ENCODE measurements around the gene PIP5KL1.

The PIP5KL1 gene

GRCh38 chr9:127931092-127931881 is 710 bp upstream of the PIP5KL1 start:
- DNase-seq = no peak

GRCh38 chr9:127929625-127929979 is 975 bp downstream of the PIP5KL1 start:
- DNase-seq = no peak

GRCh38 chr9:127928676-127929624 is 1.6 kb downstream of the PIP5KL1 start:
- no peak for DNase-seq

- no peak for DNase-seq
These were observed 2.4 kb downstream of the PIP5KL1 start for GRCh38 chr9:127927988-127928675.

GRCh38 chr9:127927201-127927987 is 3.2 kb downstream of the PIP5KL1 start:
- DNase-seq = peak; percentile 73

- no peak for DNase-seq
These were observed 3.7 kb downstream of the PIP5KL1 start for GRCh38 chr9:127926906-127927200.

GRCh38 chr9:127925959-127926905 is 4.3 kb downstream of the PIP5KL1 start:
- DNase-seq = no peak

GRCh38 chr9:127924736-127925444 is 5.7 kb downstream of the PIP5KL1 start:
- no peak for DNase-seq

- DNase-seq = no peak
These were observed 6.8 kb downstream of the PIP5KL1 start for GRCh38 chr9:127923771-127924170.

- DNase-seq = no peak
These were observed 7.5 kb downstream of the PIP5KL1 start for GRCh38 chr9:127923046-127923445.

GRCh38 chr9:127921557-127922120 is 8.9 kb downstream of the PIP5KL1 start:
- DNase-seq = peak; percentile 74

GRCh38 chr9:127920794-127921193 is 9.8 kb downstream of the PIP5KL1 start:
- no peak for DNase-seq

GRCh38 chr9:127919253-127919815 is 11.2 kb downstream of the PIP5KL1 start:
- no peak for DNase-seq

GRCh38 chr9:127918183-127919107 is 12.1 kb downstream of the PIP5KL1 start:
- no peak for DNase-seq

GRCh38 chr9:127917603-127918002 is 13.0 kb downstream of the PIP5KL1 start:
- DNase-seq = no peak

GRCh38 chr9:127916720-127917581 is 13.6 kb downstream of the PIP5KL1 start, which contains the start of gene ST6GALNAC4:
Gene ST6GALNAC4, minus strand, starts transcription at chr9:127917041. Its CDS starts 622 bp downstream, at chr9:127916419.
- peak; percentile 90 for DNase-seq
